Measurements from ENCODE around the gene ANKLE1.
A peak's percentile ranks its signal among the peaks of the same experiment; 100 is the strongest.

ANKLE1 gene

DNA sequence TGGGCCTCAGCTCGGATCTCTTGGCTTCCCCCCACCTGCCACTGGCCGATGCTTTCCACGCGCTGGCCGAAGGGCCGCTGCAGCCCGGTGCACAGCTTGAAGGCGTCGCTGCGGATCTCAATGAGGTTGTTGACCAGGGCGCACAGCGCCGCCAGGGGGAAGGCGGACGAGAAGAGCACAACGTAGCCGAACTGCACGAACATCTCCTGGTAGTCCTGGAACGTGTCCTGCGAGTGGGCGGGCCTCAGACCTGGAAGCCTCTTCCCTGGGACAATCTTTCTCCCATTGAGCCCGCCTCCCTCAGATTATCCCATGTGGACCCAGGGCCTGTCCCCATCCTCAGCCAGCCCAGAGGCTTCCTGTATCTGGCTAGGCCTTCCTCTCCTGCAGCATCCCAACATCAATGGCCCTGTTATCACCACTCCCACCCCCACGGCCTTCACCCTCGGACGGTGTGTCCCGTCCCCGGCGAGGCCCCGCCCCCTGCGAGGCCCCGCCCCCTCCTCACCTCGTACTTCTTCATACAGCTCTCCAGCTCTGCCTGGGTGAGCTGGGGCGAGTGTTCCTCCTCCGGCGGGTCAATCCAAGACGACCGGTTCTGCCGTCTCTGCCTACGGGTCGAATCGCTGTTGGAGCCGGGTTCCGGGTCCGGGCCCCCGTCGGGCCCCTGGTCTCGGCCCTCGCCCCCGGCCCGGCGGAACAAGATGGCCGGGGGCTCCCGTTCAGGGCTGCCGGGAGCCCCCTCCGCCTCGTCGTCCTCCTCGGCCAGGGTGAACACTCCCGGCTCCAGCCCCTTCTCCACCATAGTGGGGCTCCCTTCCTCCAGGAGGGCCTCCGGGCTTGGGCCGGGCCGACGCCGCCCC, 46.2 kb downstream of the ANKLE1 start:
- no peak for DNase-seq

GRCh38 chr19:17328517-17329365, 47.0 kb downstream of the ANKLE1 start:
- no peak for DNase-seq

DNA sequence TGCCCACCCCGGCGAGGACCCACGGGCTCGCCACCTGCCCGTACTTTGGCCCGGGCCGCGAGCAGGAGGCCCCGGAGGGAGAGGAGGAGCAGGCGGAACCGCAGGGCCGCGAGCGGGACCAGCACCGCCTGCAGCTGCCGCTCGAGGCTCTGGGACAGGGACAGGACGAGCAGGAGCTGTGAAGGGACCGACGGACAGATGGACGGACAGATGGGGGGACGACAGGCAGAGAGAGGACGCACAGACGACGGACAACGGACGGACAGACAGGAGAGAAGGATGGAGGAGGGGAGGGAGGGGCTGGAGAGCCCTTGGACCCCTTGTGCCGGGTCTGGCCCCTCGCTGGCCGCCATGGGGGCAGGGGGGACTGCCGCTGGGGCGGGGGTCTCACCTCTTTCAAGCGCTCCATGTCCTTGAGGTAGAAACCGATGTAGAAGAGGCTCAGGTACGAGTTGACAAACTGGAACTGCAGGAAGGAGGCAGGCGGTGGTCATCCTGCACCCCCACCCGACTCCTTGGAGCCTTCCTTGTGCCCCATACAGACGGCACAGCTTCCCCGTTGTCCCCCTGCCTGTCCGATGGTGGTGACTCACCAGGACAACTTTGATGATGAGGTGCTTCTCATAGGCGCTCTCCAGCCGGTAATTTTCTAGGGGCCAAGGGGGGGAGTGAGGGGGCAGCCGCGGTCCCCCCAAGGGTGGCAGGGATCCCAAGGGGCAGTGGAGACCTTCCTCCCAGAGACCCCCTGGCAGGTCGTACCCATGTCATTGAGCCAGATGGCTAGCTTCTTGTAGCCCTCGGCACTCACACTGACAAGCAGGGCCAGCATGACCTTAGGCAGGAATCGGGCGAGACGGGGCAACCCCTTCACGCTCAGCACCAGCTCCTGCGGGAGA, 47.9 kb downstream of the ANKLE1 start:
- no peak for DNase-seq

DNA sequence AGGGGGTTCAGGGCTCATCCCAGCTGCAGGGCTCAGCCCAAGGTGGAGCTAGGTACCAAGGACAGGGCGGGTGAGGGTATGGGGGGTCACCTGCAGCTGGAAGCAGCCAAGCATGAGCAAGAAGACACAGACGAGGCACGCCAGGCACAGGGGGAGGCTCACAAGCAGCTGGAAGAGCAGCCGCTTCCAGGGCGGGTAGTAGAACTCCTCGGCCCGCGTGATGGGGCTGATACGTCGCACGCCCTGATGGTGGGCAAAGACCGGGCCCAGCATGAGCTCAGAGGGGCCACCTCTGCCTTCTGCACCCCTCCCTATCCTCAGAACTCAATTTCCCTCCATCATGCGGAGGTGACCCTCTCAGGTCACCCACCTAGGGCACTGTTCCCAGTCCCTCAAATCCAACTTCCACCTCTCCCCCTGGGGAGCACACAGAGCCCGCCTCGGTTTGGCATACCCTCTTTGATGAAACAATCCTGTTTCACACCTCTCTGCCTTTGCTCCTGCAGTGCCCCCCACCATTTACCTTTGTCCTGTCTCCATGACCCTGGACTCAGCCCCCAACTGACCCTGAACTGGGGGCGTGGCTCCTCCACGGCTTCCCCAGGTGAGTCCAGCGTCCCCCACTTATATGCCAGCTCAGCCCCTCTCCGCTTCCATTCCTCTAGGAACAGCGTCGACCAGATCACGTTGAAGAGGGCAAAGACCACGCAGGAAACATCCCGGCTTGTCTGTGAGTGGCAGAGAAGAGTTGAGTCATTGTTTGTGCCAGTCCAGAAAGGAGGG, 48.8 kb downstream of the ANKLE1 start:
- DNase-seq: no peak

GRCh38 chr19:17331045-17331558, 49.4 kb downstream of the ANKLE1 start:
- no peak for DNase-seq

DNA sequence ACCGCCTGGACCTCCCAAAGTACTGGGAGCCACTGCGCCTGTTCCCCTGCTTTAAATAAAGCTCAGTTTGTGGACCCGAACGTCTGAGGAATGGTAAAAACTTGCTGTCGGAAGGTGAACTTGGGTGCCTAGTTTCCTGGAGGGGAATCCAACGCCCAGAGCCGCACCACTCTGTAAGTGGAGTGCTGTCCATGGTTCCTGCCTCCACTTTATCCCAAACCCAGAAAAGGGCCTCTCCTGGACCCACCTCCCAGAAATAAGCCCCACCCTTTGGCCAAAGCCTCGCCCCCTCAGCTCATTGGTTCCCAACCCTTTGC, 50.6 kb downstream of the ANKLE1 start:
- DNase-seq: no peak

- DNase-seq: peak; percentile 80
Observed at GRCh38 chr19:17332677-17333581, 51.2 kb downstream of the ANKLE1 start.

GRCh38 chr19:17333611-17334413, 52.1 kb downstream of the ANKLE1 start:
- DNase-seq: peak; percentile 97

GRCh38 chr19:17334414-17335409, 53.0 kb downstream of the ANKLE1 start, which contains the start of gene ANO8:
TSS of gene ANO8 (minus strand) at chr19:17334855. CDS start at chr19:17334670, 185 bp downstream.
- DNase-seq: peak; percentile 98

DNA sequence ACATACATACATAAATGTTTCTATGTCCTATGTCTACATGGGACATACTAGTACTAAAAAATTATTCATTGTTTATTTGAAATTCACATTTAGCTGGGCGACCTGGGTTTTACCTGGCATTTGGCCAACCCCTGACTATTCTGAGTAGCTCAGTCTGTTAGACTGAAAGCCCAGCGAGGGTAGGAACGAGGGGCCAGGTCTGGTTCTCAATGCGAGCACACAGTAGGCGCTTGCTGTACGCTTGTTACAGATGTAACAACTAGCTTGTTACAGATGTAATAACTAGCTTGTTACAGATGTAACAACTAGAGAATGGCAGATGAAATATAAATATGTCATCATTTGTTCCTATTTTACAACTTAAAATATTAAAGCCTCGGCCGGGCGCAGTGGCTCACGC, 53.9 kb downstream of the ANKLE1 start:
- no peak for DNase-seq

Measured in MV-4-11 (cell line).